Skin of body (tissue), 2 donors: ENCODE data around the gene ANXA2. TPM values are rescaled to one million over a fixed set of nuclear protein-coding genes. Genes with fewer than 3 reads are reported as not detected.
A peak's percentile ranks its signal among the peaks of the same experiment; 100 is the strongest.

ENCODE experiments used
- DNase-seq: peaks from one replicate; lab custom pipeline; 2025; lab: John Stamatoyannopoulos, UW
- total RNA-seq: library from RNA; depleted of rRNA; stranded (reverse); fragments of >200 nt; gene quantifications from one replicate; pipeline ENCODE4 v1.2.3, GENCODE V29; 2014

The ANXA2 gene
- total RNA-seq, 1 donor from 2014 or later: 913 TPM

DNA sequence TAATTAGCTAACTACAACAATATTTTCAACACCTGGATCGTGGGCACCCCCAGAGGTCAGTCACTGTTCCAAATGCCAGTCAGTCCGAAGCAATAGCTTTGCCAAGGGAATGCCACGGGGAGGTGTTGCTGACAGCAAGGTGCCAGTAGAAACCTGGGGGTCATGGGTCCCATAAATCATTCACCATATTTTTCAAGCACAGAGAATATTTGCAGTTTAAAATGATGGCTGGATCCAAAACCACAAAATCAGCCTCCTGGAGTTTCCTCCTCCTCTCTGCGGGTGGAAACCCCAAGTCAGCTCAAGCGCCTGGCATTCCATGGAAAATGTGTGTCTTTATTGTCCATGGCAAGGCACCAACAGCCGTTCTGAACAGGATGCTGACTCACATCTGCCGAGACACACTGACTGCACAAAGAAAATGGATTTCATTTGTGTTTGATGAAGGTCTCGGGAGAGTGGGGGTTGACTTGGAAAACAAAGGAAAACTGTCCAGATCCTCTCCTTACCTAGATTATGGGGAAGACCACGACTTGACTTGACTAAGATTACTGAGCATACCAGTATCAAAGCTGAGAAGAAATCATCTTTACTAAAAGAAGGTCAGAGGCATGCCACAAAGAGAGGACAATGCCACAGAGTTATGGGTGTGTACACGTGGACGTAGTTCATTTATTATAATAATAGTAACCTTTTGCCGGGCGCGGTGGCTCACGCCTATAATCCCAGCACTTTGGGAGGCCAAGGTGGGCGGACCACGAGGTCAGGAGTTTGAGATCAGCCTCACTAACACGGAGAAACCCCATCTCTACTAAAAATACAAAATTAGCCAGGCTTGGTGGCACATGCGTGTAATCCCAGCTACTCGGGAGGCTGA is 26.4 kb downstream of the ANXA2 start:
- DNase-seq: peak; percentile 96

DNA sequence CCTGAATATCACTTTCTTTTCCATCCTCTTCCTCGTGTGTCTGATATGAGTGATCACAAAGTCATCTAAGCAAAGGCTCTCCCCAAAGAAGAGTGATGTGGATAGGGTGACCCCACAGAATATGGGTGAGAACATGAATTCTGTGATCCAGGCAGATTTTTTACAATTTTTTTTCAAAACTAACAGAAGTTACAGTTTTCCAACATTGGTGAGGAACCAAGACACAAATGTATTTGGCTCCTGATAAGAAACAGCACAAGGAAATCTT is 27.0 kb downstream of the ANXA2 start:
- DNase-seq: no peak

DNA sequence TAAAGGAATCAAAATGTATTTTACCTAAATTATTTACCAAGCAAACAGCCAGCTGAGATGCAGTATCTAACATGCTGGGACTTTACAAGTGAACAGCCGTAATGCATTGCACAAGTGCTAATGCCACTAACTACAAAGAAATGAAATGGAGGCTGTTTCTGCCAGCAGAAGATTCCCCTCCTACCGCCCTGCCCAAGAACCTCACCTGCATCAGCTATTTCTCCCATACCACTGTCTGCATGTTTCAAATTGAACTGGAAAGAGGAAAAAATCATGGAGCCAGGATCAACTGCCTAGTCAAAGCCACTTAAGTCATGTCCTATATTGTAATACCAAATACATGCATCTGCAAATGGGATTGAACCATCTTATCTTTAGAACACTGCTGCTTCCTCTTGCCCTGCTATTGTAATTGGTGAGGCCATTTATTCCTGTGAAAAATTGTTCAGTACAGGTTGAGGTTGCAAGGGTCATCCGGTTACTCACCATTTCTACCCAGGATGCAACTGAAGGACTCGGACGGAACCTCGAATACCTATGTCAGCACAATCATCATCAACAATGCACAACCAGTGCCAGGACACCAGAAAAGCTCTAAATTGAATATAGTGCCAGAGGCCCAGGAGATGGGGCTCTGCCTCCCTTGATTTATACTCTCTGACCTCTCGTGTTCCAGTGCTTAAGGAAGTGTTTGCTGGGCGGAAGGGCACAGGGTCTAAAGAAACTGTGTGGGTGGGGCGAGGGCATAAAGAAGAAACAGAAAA is 27.5 kb downstream of the ANXA2 start:
- peak; percentile 29 for DNase-seq

DNA sequence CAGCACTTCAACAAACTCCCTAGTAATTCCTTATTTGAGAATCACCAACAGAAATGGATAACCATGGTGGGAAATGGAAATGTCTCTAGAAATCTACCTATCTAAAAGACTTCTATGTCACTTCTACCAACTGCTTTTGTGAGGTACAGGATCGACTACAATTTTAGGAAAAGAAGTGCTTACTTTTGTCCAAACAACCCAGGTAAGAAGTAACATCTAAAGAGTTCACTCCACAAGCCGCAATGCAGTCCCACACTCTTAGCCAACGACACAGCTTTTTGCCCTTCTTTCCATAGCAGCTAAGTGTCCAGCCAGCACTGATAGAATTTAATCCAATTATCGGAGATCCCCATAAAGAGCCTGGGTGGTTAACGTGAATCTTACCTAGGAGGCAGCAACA is 28.1 kb downstream of the ANXA2 start:
- no peak for DNase-seq

DNA sequence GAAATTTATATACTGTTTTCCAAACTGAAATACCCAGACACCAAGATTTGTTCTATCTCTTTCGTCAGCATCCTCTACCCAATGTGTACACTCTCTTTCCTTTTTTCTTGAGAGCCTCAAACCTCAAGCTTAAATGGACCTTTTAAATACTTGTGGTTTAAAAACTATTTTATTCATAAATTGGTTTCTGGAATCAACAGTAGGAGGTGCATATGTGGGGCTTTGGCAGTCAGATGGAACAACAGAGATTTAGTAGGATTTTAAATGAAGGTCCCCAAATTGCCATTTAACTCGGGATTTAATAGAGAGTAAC is 33.2 kb downstream of the ANXA2 start:
- no peak for DNase-seq

DNA sequence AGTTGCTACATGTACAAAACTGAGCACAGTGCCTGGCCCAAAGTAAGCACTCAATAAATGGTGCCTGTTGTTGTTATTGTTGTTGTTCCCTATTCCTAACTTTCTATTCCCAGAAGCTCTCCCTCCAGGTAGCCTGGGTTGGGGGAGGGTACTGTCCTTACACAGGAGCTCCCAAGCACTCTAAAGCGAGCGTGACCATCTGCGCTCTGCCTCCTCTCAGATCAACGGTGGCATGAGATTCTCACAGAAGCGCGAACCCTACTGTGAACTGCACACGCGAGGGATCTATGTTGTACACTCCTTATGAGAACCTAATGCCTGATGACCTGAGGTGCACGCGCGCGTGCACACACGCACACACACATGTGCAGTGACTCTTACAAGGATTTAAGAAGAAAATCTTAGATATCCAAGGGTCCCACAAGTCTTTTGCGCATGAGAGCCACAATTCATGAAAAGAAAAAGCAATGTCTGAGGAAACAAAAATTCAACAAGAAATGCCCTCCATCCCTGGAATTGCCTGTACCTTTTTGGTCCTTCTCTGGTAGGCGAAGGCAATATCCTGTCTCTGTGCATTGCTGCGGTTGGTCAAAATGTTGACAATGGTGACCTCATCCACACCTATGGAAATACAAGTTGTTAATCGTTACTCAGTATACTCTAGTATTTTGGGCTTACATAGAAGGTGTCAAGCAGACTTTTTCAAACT is 33.7 kb downstream of the ANXA2 start:
- DNase-seq: no peak

DNA sequence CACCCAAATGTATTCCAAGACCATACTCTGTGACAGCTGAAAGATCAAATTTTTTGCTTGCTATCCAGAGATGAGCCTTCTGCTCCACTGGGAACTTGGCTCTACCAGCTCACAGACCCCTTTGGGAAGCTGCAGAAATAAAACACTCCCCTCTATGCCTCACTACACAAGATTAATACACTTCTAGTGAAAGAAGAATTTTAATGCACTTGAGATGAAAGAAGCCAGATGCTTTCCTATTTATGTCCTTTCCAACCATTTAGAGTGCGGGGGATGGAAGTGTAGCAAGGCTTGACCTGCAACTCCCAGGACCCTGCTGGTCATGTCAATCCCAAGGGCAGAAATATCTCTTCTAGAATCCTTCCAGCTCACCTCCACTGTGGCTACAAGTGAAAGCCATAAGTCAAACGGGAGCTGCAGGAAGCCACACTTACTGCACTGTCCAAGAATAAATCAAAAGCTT is 34.7 kb downstream of the ANXA2 start:
- DNase-seq: no peak

DNA sequence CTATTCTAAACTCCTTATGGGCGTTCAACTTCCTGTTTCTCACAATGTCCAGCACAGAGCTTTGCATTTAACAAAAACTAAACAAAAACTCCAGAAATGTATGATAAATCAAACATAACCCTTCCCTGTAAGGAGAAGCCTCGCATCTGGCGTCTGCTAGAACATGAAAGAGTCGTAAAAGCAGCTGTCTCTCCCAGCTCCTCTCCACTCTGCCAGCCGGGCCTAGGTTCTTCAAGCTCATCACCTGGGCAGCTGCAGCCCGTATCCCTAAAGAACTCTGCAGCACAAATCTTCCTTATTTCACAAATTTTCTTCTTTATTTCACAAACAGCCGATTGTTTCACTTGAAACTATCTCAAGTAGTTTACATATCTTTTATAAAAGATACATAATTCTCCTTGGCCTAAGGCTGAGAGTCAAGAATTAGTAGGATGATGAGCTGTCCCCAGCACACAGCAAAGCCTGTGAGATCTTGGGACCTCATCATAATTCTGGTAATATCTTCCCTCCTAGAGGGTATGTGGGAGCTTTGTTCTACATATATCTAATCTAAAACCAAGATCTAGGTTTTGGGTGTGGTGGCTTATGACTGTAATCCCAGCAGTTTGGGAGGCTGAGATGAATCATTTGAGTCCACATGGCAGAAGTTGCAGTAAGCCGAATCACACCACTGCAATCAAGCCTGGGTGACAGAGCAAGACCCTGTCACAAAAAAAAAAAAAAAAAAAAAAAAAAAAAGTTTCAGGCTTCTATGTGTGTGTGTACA is 35.3 kb downstream of the ANXA2 start:
- no peak for DNase-seq

DNA sequence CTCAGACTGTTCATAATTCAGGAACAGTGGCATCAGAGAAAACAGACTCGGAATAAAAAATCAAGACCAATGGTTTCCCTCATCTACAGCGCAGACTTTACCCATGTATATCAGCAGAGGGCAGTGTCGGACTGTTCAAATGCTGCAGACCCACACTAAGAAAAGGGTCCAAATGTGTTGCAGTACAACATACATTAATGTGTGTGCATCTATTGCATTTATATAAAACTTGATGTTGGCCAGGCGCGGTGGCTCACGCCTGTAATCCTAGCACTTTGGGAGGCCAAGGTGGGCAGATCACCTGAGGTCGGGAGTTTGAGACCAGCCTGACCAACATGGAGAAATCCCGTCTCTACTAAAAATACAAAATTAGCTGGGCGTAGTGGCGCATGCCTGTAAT is 38.0 kb downstream of the ANXA2 start:
- peak; percentile 59 for DNase-seq

DNA sequence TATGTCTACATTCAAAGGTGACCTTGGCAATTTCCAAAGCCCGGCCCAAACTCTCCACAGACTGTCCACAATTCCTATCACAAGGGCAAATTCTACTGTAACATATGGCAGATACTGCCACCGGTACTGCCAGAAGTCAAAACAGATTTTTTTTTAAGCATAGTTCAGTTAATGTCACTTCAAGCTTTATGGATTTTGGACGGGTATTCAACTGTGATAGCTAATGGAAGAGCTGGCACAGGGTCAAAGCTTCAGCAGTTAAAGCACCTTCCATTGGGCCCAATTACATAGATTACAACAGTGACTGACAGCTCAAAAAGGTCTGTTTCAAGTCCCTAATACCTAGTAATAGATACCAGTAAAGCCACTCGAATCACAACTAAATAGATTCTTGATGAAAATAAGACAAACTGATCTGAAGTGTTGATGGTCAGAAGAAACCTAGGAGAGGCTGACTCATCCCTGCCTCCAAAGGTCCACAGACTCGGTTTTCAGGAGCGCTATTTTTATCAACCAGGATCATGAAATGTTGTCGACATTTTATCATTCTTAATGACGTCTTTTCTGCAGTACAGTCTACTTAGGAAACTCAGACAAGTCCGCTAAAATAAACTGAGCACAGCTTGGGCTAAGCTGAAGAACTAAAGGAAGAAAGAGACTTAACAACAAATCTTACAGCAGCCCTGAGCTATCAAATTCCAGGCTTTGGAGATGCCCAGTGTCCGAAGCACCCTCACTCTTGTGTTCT is 38.7 kb downstream of the ANXA2 start:
- no peak for DNase-seq

DNA sequence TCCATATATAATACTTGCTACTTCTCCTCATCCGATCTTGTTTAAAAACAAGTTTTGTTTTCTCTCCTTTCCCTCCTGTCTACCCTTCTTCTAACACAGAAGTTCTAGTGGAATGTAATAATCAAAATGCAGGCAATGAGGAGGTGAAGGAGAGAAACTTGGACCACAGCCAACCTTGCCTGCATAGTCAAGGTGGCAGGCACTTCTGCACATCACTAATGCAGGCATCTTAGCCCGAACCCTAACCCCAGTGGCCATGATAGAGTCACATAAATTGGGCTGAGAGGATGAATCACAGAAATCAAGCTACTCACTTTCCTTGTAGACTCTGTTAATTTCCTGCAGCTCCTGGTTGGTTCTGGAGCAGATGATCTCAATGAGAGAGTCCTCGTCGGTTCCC is 41.0 kb downstream of the ANXA2 start:
- DNase-seq: no peak

DNA sequence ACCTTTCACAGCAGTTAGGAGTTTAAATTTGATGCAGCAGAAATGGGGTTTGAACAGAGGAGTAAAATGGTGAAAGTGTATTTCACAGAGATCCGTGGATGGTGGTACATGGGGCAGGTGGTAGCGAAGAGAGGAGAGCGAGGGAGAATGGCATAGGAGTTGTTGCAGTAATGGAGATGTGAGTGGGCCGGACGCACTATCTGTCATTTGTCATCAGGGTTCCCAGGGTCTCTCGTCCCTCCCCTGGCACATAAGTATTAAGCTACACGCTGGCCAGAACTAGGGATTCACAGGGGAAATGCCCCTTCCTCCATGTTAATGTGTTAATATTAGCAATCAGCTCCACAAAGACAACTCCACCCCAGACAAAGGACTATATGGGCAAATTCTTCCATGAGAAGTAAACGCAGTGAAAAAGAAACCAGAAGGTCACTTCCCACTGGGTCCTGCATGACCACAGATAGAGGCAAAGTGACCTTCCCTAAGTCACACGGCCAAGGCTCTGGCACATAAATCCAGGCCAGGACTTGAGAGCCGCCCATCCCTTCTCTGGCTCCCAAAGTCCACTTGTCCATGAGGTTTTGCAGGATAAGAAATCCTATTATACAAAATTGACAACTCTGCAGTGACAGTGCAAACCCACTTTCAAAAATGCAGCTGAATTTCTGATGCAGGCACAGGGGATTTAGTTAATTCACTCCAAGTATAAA is 42.5 kb downstream of the ANXA2 start:
- DNase-seq: no peak

DNA sequence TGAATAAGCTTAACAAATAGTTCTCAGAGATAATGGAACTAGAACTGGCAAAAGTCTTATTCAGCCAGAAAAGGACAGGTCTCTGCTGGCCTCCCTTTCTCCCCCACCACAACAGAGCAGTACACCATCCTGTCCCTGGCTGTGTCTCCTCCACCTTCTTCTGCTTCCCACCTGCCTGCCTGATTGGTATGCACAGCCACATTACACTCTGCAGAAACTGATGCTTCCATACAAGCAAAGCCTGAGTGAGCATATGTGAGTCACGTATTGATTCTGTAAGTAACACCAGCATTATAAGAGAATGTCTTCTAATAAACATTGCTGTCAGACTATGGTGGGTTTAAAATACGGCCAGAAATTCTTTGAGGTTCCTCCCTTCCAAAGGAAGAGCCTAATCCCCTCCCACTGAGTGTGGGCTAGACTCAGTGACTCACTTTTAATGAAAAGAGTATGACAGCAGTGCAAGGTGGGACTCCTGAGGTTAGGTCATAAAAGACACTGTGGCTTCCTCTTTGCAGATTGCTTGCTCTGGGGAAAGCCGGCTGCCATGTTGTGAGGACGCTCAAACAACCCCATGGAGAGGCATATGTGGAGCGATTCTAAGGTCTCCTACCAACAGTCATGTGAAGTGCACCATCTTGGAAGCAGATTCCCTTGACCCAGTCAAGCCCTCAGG is 44.4 kb downstream of the ANXA2 start:
- DNase-seq: no peak

DNA sequence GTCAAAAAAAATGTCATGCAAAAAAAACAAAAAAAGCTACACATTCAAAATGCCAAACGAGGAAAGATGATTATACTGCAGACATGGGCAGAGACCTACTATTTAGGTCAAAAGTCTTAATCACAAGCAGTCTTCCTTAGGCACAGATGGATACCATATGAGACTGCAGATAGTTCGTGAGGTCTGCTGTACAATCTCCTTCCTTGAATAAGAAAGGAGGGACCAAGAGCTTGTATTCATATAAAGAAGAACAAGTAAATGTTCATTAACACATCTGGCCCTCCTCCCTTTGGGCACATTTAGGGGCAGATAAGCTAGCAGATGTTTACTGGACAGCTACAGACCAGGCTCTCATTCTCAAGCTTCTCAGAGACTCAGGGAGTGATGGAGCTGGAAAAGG is 45.3 kb downstream of the ANXA2 start:
- peak; percentile 45 for DNase-seq

DNA sequence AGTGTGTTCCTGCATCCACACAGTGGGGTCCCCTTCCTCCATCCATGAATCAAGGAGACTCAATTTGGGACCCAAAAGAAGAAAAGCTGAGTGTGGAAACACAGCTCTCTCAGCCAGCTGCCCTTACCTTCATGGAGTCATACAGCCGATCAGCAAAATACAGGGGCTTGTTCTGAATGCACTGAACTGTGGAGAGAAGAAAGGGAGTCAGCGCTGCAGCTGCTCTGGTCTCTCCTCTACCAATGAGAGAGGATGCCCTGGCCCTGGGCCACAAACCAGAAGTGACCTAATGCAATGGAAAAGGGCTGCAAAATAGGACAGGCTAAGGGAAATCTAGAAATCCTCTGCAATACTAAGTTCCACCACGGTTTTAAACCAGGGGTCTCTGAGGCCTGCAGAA is 46.7 kb downstream of the ANXA2 start:
- DNase-seq: no peak

DNA sequence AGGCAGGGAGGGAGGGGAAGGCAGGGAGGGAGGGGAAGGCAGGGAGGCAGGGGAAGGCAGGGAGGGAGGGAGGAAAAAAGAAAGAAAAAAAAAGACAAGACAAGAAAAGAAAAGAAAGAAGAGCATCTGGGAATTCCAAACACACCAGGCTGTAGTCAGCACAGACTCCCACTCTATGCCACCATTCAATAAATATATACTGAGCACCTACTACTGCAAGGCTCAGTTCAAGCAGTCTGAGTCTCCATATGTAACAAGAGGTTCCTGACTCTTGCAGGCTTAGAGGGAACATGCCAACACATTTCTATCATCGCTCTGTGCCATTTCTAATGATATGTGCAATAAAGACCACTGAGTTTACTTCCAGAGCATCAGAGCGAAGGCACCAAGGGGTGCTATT is 47.7 kb downstream of the ANXA2 start:
- no peak for DNase-seq

DNA sequence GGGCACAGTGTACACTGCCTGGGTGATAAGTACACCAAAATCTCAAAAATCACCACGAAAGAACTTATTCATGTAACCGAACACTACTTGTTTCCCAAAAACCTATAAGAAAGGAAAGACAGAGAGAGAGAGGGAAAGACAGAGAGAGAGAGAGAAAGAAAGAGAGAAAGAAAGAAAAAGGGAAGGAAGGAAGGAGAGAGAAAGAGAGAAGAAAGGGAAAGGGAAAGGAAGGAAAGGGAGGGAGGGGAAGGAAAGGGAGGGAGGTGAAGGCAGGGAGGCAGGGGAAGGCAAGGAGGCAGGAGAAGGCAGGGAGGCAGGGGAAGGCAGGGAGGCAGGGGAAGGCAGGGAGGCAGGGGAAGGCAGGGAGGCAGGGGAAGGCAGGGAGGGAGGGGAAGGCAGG is 48.2 kb downstream of the ANXA2 start:
- DNase-seq: no peak

DNA sequence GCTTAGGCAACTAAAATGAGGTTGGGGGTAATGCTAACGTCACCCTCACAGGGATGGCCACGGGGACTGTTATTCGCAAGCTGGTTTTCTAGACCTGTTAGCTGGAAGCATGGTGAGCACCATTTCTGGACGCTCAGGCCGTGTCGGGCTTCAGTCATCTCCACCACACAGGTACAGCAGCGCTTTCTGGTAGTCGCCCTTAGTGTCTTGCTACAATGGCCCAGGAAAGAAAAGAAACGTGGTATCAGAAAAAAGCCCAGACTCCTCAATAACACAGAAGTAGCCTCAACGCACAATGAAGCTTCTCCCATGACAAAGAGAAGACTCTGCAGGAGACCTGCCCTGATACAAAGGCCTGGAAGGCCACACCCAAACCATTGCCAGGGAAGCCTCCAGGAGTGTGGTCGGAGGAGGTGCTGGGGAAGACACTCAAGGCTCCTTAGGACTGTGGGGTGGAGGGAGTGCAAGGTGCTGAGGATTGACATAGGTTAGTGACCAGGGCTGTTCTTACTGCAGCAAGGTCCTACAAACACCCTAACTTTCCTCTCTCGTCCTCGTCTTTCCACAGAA is 50.2 kb downstream of the ANXA2 start:
- no peak for DNase-seq

DNA sequence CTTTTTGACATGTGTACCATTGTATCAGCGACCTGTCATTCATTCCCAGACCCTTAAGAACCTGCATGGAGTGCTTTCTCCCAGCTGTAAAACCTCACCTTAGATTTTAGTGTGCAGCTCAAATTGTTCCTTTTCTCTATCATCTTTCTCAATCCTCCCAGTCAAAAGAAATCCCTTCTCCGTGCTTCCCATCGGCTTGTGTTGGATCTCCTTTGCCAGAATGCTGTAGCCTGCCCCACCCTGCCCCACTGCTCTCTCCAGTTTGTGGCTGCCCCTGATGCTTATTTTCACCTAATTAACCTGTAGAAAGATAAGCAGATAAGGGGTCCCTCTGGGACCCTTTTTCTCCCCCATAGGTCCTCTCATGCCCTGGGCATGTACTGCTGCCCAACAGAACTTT is 51.1 kb downstream of the ANXA2 start:
- DNase-seq: no peak
